HG02623 (cell line): ENCODE results near the gene FNDC10.

Source experiments
- ATAC-seq: cut with Tn5 transposase; IDR thresholded peaks from one replicate; pipeline ENCODE4 v1.9.1; 2021; ENCODE audit warnings: moderate library complexity; ENCODE audit not compliant: unreplicated experiment

FNDC10 gene

DNA sequence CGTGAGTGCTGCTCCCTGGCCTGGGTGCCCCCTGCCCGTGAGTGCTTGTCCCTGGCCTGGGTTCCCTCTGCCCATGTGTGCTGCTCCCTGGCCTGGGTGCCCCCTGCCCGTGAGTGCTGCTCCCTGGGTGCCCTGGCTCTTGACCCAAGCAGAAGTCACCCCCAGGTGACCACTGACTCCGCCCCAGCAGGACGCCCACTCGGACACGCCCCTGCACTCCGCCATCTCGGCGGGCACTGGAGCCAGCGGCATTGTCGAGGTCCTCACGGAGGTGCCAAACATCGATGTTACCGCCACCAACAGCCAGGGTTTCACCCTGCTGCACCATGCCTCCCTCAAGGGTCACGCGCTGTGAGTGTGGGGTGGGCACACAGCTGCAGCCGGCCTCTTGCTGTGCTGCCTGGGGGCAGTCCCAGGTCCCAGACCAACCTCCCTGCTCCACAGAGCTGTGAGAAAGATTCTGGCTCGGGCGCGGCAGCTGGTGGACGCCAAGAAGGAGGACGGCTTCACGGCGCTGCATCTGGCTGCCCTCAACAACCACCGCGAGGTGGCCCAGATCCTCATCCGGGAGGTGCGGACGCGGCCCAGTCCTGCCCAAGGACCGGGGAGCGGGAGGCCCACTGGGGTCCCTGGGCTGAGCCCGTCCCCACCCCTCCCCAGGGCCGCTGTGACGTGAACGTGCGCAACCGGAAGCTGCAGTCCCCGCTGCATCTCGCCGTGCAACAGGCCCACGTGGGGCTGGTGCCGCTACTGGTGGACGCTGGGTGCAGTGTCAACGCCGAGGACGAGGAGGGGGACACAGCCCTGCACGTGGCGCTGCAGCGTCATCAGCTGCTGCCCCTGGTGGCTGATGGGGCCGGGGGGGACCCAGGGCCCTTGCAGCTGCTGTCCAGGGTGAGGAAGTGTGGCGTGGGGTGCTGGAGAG lies 28.2 kb upstream of the FNDC10 start:
- ATAC-seq = no peak

DNA sequence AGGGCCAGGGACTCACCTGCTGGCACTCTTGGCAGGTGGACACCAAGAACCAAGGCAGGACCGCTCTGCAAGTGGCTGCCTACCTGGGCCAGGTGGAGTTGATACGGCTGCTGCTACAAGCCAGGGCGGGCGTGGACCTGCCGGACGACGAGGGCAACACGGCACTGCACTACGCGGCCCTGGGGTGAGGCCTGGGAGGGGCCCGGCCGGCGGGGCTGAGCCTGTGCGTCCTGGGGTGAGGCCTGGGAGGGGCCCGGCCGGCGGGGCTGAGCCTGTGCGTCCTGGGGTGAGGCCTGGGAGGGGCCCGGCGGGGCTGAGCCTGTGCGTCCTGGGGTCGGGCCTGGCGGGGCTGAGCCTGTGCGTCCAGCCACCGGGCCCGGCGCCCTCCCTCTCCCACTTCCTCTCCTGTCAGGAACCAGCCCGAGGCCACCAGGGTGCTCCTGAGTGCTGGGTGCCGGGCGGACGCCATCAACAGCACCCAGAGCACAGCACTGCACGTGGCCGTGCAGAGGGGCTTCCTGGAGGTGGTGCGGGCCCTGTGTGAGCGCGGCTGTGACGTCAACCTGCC lies 27.4 kb upstream of the FNDC10 start:
- ATAC-seq = no peak

DNA sequence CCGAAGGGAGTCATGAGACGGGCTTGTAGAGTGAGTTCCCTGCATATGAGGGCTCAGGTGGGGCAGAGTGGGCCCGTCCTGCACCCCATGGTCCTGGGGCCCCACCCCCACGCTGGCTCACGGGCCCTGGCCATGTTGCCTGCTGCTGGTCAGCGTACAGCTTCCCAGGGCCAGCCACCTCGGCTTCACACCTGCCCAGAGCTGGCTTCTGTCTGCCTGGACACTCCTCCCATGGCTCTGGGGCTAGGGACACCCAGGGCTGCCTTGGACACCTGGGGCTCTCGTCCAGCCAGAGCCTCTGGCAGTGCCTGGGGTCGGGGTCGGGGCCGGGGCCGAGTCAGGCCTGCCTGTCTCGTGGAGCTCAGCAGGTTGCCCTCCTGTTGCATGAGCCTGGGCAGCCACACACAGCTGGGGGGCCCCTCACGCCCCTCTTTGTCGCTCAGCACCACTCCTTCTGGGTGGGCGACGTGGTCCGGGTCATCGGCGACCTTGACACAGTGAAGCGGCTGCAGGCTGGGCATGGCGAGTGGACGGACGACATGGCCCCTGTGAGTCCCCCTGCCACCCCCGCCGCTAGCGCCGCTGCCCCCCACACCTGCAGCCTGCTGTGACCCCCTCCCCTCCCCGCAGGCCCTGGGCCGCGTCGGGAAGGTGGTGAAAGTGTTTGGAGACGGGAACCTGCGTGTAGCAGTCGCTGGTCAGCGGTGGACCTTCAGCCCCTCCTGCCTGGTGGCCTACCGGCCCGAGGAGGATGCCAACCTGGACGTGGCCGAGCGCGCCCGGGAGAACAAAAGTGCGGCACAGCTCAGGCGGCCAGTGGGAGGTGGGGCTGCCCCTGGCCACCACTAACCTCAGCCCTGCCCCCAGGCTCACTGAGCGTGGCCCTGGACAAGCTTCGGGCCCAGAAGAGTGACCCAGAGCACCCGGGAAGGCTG lies 26.5 kb upstream of the FNDC10 start:
- no peak for ATAC-seq

DNA sequence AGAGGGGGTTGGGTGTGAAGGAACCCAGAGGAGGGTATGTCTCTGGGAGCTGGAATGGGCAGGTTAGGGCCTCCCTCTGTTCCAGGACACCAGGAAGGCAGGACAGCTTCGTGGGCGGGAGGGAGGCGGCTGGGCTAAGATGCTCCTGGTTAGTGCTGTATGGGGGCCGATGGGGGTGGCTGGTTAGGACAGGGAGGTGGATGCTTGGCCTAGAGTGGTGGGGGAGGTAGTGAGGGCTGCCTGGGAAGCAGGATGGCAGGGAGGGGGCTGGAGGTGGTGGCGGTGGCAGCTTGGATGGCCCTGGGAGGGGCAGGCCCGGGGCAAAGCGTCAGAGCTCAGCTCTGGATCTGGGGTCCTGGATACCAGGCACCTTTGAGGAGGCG lies 25.9 kb upstream of the FNDC10 start:
- no peak for ATAC-seq

DNA sequence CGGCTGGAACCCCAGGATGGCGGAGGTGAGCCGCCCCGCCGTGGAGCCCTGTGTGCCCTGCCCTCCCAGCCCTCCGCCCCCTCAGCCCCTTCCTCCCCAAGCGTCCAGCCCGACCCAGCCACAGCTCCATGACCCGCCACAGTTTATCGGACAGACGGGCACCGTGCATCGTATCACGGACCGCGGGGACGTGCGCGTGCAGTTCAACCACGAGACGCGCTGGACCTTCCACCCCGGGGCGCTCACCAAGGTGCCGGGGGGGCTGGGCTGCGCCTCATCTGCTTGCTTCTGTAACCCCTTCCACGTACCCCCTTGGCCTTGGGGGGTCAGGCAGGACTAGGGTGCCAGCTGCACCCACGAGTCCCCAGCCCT lies 25.5 kb upstream of the FNDC10 start:
- no peak for ATAC-seq

DNA sequence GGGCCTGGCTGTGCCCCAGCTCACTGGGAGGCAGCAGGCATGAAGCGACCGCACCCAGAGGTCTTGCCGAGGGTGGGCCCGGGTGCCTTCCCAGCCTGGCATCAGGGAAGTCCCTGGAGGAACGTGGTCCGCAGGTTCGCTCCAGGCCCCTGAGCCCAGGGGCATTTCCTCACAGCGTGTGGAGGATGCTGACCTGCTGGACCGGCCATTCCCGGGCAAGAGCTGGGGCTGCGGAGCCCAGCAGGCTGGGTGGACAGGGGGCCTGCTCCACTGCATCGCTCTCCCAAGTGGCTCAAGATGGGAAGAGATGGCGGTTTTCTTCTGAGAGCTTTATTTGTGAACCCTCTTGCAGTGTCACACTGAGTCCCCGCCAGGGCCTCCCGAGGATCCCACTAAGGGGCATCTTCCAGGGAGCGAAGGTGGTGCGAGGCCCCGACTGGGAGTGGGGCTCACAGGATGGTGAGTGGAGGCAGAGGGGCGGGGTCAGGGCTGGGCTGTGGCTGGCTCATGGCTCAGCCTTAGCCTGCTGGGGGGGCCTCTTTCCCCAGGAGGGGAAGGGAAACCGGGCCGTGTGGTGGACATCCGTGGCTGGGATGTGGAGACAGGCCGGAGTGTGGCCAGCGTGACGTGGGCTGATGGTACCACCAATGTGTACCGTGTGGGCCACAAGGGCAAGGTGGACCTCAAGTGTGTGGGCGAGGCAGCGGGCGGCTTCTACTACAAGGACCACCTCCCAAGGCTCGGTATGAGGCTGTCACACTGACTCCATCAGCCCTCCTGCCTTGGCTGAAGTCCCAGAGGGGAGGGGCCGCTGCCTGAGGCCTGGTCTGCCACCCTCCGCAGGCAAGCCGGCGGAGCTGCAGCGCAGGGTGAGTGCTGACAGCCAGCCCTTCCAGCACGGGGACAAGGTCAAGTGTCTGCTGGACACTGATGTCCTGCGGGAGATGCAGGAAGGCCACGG lies 24.8 kb upstream of the FNDC10 start:
- no peak for ATAC-seq

DNA sequence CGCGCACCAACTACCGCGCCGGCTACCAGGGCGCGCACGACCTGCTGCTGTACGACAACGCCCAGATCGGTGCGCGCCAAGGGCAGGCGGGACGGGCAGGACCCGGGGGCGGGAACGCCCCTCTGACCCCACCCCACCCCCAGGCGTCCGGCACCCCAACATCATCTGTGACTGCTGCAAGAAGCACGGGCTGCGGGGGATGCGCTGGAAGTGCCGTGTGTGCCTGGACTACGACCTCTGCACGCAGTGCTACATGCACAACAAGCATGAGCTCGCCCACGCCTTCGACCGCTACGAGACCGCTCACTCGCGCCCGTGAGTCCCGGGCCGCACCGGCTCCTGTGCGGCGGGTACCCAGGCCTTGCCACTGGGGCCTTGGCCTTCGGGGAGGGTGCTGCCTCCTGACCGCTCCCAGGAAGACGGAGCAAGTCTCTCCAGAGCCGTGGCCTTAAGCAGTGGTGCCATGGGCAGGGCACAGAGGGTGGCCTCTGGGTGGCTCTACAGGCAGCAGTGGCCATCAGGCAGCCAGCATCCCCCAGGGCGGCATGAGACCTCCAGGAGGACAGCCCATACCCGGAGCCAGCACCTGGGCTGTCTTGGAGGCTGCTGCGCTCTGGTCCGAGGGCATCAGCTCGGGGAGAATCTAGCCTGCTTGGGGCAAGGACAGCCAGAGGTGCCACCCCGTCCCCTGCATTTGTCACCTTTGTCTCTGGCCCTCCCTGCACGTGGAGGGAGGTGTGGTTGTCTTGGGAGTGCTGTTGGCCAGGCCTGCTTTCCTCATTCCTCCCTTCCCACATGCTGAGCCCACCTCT lies 23.9 kb upstream of the FNDC10 start:
- no peak for ATAC-seq

DNA sequence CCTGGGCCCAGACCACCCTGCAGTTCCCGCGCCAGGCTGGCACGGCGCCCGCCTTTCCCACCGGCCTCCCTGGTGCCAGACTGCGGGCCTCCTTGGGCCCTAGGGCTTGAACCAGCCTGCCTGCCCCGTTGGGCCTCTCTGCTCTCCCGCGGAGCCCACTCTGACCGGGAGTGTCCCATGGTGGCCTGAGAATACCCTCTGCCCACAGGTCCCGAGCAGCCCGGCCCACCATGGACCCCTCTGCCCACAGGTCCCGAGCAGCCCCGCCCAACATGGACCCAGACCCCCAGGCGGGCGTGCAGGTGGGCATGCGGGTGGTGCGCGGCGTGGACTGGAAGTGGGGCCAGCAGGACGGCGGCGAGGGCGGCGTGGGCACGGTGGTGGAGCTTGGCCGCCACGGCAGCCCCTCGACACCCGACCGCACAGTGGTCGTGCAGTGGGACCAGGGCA lies 23.3 kb upstream of the FNDC10 start:
- ATAC-seq = no peak

DNA sequence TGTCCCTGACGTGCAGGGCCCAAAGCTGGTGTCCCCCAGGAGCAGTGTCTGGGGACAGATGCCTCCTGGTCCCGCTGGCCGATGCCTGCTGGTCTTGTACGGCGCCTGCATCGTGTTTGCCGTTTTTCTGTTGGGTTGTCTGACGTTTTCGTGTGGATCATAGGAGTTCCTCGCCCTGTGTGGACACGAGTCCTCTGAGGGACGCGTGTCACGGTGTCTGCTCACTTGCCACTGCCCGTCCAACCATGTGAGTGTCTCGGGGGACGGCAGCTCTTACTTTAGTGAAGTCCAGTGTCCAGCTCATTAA lies 22.8 kb upstream of the FNDC10 start:
- no peak for ATAC-seq

DNA sequence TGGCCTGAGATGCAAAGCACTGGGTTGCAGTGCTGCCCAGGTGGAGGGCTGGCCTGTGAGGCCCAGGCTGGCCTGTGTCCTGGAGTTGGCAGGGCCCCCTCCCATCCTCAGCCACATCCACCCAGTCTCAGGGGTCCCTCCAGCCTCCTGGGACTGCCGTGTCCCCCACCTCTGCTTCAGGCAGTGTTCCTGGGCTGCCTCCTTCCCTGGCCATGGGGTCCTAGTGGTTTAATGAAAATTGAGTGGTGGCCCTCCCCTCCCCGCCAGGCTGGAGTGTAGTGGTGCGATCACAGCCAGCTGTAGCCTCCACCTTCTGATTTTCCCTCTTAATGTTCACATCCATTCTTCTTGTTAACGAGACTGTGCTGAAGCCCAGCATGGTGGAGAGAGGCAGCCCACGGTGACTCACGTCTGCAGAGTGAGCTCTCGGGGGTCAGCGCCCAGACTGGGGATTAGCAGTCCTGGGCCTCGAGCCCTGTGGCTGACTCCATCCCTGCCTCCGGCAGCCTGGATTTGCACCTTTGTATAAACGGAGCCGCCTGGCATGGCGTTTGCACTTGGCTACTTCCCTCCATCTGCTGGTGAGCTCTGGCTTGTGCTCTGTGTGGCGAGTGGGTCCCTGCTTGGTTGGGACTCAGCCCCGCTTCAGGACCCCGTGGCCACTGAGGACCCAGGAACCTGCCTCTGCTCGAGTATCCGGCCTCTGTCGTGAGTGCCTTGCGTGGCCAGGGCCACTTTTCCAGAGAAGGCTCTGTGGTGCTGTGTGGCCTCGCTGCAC lies 22.3 kb upstream of the FNDC10 start:
- no peak for ATAC-seq

DNA sequence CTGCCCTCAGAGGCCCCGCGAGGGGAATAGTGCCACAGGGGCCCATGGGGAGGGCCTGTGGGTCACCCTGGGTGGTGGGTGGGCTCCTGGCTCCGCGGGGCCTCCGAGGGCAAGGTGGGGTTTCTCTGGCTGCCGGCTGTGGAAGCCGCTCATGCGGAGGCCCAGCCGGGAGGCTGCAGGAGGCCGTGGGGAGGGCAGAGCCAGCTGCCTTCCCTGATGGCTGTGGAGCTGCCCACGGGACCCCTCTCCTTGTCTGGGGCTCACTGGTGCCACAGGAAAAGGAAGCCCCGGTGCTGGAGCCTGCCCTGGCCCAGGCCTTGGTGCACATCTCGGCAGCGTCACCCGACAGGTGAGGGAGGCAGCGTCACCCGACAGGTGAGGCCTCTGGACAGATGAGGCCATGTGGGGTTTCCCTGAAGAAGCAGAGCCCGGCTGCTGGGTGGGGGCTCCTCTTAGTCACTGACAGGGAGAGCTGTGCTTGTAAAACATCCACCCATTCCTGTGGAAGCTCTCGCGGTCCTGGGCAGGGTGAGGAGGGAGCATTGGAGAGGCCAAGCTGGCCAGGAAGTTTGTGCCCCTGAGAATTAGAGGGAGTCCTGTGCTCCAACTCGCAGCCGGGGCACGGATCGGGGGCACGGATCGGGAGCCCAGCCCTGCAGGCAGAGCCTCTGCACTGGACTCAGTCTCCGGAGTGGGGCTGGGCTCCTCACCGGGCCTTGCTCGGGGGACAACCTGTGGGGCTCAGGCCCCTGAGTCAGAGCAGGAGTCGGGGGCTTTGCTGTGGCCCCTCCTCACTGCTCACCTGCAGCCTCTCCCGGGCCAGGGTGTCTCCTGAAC lies 21.5 kb upstream of the FNDC10 start:
- no peak for ATAC-seq

DNA sequence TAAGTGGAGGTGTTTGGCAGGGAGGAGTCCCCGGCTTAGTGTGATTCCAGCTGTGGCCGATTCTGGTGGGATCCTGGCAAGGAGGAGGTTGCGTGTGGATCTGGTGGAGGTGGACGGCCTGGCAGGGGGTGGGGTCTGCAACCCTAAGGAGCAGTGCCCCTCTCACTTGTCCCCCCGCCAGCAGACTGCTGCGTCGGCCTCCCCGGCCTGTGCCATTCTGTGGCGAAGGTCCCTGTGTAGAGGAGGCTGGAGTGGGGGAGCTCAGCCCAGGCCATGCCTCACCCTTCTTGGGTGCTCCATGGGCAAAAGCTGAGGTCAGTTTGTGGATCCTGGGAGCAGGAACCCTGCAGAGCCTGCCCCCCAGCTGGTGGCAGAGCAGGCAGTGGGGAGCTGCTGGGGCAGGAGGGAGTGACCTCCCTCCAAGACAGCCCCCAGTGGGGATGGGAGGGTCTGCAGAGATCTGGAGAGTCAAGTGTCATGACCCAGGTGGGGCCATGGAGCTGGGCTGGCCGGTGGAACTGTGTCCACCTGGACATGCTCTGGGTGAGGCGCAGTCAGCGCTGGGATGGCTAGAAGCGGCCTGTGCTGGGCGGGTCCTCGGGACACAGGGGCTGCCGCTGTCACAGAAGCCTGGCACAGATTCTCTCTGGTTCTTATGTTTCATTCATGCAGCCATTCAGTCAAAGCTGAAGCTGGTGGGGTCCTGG lies 20.7 kb upstream of the FNDC10 start:
- ATAC-seq = no peak

DNA sequence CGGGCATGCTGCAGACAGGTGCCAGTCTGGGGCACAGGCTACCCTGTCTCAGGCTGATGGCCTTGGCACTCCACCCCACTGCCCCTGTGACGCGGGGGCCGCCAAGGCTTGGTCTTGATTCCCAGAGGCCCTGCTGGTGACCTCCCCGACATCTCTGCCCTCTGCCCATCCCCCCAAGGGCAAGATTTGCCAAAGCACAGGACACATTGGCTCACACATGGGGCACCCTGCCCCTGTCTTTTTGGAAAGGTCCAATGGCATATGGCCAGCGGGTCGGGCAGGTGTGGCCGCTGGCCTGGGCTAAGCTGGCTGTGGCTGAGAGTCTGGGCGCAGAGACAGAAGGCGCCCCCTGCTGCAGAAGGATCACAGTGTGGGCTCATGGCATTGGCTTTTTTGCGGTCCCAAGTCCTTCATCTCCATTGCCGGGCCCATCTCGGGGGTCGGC lies 20.0 kb upstream of the FNDC10 start:
- ATAC-seq = no peak

DNA sequence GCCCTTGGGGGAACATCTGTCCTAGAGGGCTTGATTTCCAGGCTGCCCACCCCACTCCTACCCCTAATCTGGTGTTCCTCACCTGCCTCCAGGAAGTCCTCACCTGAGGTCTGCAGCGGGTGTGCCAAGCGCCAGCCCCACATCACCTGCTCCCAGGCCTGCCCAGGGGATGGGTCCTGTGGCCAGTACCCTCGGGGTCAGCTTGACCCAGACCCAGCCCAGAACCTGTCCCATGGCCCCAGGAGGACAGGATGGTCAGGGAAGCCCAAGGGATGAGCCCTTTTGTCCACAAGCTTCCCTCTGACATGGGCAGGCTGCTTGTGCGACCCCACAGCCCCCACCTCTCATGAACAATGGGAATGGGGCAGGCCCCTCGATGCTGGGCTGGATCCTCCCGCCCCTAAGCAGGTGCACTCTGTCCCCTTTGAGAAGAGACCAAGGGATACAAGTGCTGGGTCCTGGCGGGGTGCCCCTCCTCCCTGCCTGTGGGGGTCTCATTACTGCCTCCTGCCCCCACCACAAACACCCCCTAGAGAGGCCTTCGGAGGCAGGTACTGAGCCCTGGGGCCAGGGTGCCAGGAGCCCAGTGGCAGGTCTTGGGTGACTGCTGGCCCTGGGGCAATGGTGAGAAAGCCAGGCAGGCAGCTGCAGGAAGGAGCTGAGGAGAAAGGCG lies 18.6 kb upstream of the FNDC10 start:
- ATAC-seq = no peak

DNA sequence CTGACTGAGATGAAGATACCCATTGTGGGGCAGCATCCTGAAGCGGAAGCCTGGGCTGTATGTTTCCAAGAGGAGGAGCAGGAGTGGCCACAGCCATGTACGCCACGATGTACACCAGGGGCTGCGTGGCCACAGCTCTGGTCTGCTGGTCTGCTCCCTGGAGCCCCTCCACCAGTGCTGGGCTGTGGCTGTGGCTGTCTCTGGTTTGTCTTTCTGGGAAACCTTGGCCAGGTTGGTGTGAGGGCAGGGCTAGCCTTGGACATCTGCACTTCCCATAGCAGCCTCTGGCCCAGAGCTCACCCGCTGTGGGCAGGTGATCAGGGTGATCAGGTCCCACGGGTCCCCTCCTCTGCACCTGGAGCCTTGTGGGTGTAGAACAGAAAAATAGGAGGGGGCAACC lies 18.0 kb upstream of the FNDC10 start:
- no peak for ATAC-seq

DNA sequence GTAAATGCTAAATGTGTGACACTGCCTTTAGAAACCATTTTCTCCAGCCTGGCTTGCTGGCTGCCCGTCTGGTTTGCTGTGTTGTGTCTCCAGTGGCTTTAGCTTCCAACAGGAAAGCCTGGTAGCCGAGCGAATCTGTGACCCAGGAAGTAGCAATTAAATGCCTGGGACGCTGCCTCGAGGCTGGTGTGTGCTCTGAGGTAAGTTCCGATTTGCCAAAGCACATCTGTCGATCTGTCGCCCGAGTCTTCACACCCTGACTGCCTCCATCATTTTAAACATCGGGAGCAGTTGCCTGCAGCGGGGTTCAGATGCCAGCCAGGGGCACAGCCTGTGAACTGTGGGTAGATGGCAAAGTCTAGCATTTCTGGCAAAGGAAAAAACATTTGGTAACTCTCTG lies 17.6 kb upstream of the FNDC10 start:
- no peak for ATAC-seq

DNA sequence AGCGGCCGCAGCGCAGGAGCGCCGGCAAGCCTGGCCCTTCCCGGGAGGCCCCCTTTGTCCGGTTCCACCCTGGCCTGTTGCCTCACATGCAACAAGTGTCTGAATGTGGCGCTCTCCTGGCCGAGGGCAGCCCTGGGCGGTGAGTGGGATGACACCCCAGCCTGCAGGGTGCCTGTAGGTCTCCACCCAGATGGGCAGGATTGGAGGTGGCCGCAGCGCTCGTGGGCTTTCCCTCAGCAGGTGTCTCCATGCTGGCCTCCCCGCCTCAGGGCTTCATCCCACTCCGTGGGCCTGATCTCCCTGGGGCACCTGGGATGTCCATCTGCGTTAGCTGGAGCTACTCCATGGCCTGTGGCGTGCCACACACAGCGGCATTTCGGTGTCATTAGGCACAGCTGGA lies 16.9 kb upstream of the FNDC10 start:
- no peak for ATAC-seq
